Activated T-cell treated with anti-CD3 and anti-CD28 coated beads for 24 hours (primary cell): Measurements from ENCODE around the gene PSMD4.
"Not testable (repeated sequence)": the region's sequence is repeated elsewhere in the genome, so short reads cannot be mapped to it uniquely, and the experiment has no call there.

ENCODE experiments used
- DNase-seq: peaks from one replicate; pipeline ENCODE4 v3.0.0-alpha.2; 2020; ENCODE audit warnings: low read depth

Gene PSMD4

GRCh38 chr1:151254217-151255213 lies at the start of gene PSMD4:
PSMD4 (plus strand) TSS chr1:151254734; CDS start chr1:151254783, 49 bp downstream.
- DNase-seq, result peak; percentile 92

- not testable (repeated sequence) for DNase-seq
These were observed 49.1 kb upstream of the PSMD4 start for GRCh38 chr1:151205381-151205965.

- DNase-seq, result no peak
These were observed 43.7 kb upstream of the PSMD4 start for GRCh38 chr1:151210830-151211229.

GRCh38 chr1:151211972-151212705 lies 42.4 kb upstream of the PSMD4 start:
- no peak for DNase-seq

- no peak for DNase-seq
These were observed 41.0 kb upstream of the PSMD4 start for GRCh38 chr1:151213560-151213959.

- no peak for DNase-seq
These were observed 32.9 kb upstream of the PSMD4 start for GRCh38 chr1:151221616-151222015.

- DNase-seq, result no peak
These were observed 32.4 kb upstream of the PSMD4 start for GRCh38 chr1:151222130-151222529.

GRCh38 chr1:151235235-151235634 lies 19.3 kb upstream of the PSMD4 start:
- DNase-seq, result no peak

GRCh38 chr1:151237678-151238466 lies 16.7 kb upstream of the PSMD4 start:
- DNase-seq, result no peak

- DNase-seq, result no peak
These were observed 16.1 kb upstream of the PSMD4 start for GRCh38 chr1:151238467-151238739.

- DNase-seq, result no peak
These were observed 12.1 kb upstream of the PSMD4 start for GRCh38 chr1:151242442-151242841.

GRCh38 chr1:151243683-151244216 lies 10.8 kb upstream of the PSMD4 start:
- DNase-seq, result no peak

- DNase-seq, result no peak
These were observed 7.7 kb upstream of the PSMD4 start for GRCh38 chr1:151246786-151247185.

- peak; percentile 48 for DNase-seq
These were observed 2.7 kb upstream of the PSMD4 start for GRCh38 chr1:151251656-151252470.

- DNase-seq, result no peak
These were observed 847 bp downstream of the PSMD4 start for GRCh38 chr1:151255381-151255780.

GRCh38 chr1:151259351-151259750 lies 4.8 kb downstream of the PSMD4 start:
- no peak for DNase-seq

GRCh38 chr1:151265446-151266236 lies 11.1 kb downstream of the PSMD4 start:
- DNase-seq, result no peak

GRCh38 chr1:151266315-151266714 lies 11.8 kb downstream of the PSMD4 start:
- DNase-seq, result no peak

GRCh38 chr1:151266821-151267220 lies 12.3 kb downstream of the PSMD4 start:
- no peak for DNase-seq

- DNase-seq, result no peak
These were observed 13.2 kb downstream of the PSMD4 start for GRCh38 chr1:151267760-151268159.
